ENCODE data around the gene SPEM3.

The SPEM3 gene

GRCh38 chr17:7466639-7467341 is 38.1 kb downstream of the SPEM3 start:
- TF ChIP-seq SIN3A (IDR thresholded peaks at IDR 0.05; ENCODE audit: borderline replicate concordance, insufficient read depth, low read length) (no peak), TAF1 (IDR thresholded peaks at IDR 0.05; ENCODE audit: borderline replicate concordance, insufficient read depth, low read length) (no peak), POLR2AphosphoS5 (IDR thresholded peaks at IDR 0.05; ENCODE audit: low read depth, low read length) (no peak), FOXP2 (optimal IDR thresholded peaks at IDR 0.05; ENCODE audit: borderline replicate concordance, extremely low read depth, extremely low read length, insufficient read depth) (no peak)
- TF ChIP-seq, protein P1, sequence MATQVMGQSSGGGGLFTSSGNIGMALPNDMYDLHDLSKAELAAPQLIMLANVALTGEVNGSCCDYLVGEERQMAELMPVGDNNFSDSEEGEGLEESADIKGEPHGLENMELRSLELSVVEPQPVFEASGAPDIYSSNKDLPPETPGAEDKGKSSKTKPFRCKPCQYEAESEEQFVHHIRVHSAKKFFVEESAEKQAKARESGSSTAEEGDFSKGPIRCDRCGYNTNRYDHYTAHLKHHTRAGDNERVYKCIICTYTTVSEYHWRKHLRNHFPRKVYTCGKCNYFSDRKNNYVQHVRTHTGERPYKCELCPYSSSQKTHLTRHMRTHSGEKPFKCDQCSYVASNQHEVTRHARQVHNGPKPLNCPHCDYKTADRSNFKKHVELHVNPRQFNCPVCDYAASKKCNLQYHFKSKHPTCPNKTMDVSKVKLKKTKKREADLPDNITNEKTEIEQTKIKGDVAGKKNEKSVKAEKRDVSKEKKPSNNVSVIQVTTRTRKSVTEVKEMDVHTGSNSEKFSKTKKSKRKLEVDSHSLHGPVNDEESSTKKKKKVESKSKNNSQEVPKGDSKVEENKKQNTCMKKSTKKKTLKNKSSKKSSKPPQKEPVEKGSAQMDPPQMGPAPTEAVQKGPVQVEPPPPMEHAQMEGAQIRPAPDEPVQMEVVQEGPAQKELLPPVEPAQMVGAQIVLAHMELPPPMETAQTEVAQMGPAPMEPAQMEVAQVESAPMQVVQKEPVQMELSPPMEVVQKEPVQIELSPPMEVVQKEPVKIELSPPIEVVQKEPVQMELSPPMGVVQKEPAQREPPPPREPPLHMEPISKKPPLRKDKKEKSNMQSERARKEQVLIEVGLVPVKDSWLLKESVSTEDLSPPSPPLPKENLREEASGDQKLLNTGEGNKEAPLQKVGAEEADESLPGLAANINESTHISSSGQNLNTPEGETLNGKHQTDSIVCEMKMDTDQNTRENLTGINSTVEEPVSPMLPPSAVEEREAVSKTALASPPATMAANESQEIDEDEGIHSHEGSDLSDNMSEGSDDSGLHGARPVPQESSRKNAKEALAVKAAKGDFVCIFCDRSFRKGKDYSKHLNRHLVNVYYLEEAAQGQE (IDR thresholded peaks at IDR 0.05; ENCODE audit: insufficient read depth in 1 of 2, low read depth in 2 of 2, low read length in 2 of 2), result no peak

DNA sequence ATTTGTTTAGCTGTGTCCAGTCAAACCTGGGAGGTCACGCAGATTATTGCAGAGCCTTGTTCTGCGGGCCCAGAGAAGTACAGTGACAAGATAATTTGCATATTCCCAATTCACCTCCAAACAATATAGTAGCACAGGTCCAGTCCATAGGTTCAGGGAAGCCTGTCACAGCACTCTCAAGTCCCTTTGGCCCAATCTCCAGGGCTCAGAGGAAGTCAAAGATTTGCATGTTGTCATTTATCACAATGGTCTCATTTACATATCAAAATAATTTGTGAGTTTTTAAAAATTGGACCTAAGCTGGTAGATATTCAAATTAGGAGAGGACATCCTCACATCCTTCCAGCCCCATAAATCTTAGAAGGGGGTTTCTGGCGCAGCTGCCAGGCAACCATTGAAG is 38.8 kb downstream of the SPEM3 start:
- TF ChIP-seq TAF1 (IDR thresholded peaks at IDR 0.05; ENCODE audit: borderline replicate concordance, insufficient read depth, low read length), result no peak
- TF ChIP-seq SIN3A (IDR thresholded peaks at IDR 0.05; ENCODE audit: borderline replicate concordance, insufficient read depth, low read length), result no peak
- TF ChIP-seq, protein P1 (IDR thresholded peaks at IDR 0.05; ENCODE audit: insufficient read depth in 1 of 2, low read depth in 2 of 2, low read length in 2 of 2), result no peak
- TF ChIP-seq FOXP2 (optimal IDR thresholded peaks at IDR 0.05; ENCODE audit: borderline replicate concordance, extremely low read depth, extremely low read length, insufficient read depth), result no peak
- TF ChIP-seq POLR2AphosphoS5 (IDR thresholded peaks at IDR 0.05; ENCODE audit: low read depth, low read length), result no peak

GRCh38 chr17:7468290-7468689 is 39.6 kb downstream of the SPEM3 start:
- TF ChIP-seq SIN3A (IDR thresholded peaks at IDR 0.05; ENCODE audit: borderline replicate concordance, insufficient read depth, low read length), result no peak
- TF ChIP-seq TAF1 (IDR thresholded peaks at IDR 0.05; ENCODE audit: borderline replicate concordance, insufficient read depth, low read length), result no peak
- no peak for TF ChIP-seq POLR2AphosphoS5 (IDR thresholded peaks at IDR 0.05; ENCODE audit: low read depth, low read length)
- TF ChIP-seq FOXP2 (optimal IDR thresholded peaks at IDR 0.05; ENCODE audit: borderline replicate concordance, extremely low read depth, extremely low read length, insufficient read depth), result no peak
- TF ChIP-seq, protein P1 (IDR thresholded peaks at IDR 0.05; ENCODE audit: insufficient read depth in 1 of 2, low read depth in 2 of 2, low read length in 2 of 2), result no peak

- TF ChIP-seq, protein P1 (IDR thresholded peaks at IDR 0.05; ENCODE audit: insufficient read depth in 1 of 2, low read depth in 2 of 2, low read length in 2 of 2), result no peak
- TF ChIP-seq POLR2AphosphoS5 (IDR thresholded peaks at IDR 0.05; ENCODE audit: low read depth, low read length), result no peak
- no peak for TF ChIP-seq FOXP2 (optimal IDR thresholded peaks at IDR 0.05; ENCODE audit: borderline replicate concordance, extremely low read depth, extremely low read length, insufficient read depth)
- TF ChIP-seq TAF1 (IDR thresholded peaks at IDR 0.05; ENCODE audit: borderline replicate concordance, insufficient read depth, low read length), result no peak
- TF ChIP-seq SIN3A (IDR thresholded peaks at IDR 0.05; ENCODE audit: borderline replicate concordance, insufficient read depth, low read length), result no peak
Observed at GRCh38 chr17:7468804-7469389, 40.2 kb downstream of the SPEM3 start.
